Brain microvascular endothelial cell (primary cell): ENCODE measurements around the gene EZH2.

Experiments
- DNase-seq: peaks from one replicate; pipeline ENCODE4 v3.0.0-alpha.2; 2020
- H3K27ac ChIP-seq: fragments of 250-450 bp; sonication (Bioruptor Pico); 2 replicates; pipeline ENCODE4 v1.5.1; 2020; ENCODE audit warnings: mild to moderate bottlenecking, moderate library complexity
- H3K27me3 ChIP-seq: fragments of 250-450 bp; sonication (Bioruptor Pico); replicated peaks from 2 replicates; pipeline ENCODE4 v1.5.1; 2020; ENCODE audit warnings: mild to moderate bottlenecking
- H3K36me3 ChIP-seq: fragments of 250-450 bp; sonication (Bioruptor Pico); replicated peaks from 2 replicates; pipeline ENCODE4 v1.5.1; 2020; ENCODE audit warnings: mild to moderate bottlenecking
- H3K4me3 ChIP-seq: 2 replicates; pipeline ENCODE4 v1.5.1; 2011; ENCODE audit warnings: low read depth, mild to moderate bottlenecking, control low read depth, low read length, moderate library complexity
- in situ Hi-C: cut with HindIII; loops from 2 replicates; pipeline ENCODE4 v1.10.0; 2017; ENCODE audit warnings: low sequenced_read_pairs, low pct_ligation_motif_present
- TF ChIP-seq, protein P1 (sequence below): IDR thresholded peaks from 2 replicates; pipeline ENCODE4 v1.5.1; 2011; ENCODE audit warnings: low read depth, mild to moderate bottlenecking, moderate library complexity, low read length, control low read depth, inconsistent platforms; ENCODE audit errors: missing control alignments

Gene EZH2

DNA sequence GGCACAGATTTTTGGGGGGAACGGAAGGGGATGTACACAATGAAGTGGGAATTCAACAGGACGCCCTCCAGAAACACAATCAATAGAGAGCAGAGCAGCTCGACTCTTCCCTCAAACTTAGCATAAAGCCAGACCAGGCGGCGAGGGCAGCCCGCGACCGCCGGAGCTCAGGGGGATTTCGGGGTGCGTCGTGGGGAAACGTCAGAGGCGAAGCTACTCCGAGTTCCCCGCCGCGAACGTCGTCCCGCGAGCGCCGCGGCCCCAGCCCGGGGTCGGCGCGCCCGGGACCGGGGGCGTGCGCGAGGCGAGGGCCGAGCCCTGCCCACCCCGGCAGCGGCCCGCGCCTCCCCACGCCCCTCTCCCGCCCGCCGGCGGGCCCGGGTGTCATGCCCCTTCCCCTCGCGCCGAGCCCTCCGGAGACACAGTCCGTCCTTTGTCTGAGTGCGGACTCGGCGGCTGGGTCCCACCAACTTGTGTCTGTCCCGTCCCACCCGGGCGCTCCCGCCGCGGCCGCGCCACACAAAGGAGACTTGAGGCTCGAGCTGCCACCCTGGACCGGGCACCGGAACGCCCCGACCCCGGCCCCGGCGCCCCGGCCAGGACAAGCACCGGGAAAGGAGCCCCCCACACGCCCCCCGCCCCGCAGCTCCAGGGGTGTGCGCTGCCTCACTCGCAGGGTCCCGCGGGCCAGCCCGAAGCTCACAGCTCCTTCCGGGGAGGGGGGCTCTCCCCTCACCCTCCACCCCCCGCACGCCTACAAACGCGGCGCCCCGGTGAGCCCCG, 634 bp downstream of the EZH2 start:
- in situ Hi-C loops = no loop called here
- TF ChIP-seq, protein P1, sequence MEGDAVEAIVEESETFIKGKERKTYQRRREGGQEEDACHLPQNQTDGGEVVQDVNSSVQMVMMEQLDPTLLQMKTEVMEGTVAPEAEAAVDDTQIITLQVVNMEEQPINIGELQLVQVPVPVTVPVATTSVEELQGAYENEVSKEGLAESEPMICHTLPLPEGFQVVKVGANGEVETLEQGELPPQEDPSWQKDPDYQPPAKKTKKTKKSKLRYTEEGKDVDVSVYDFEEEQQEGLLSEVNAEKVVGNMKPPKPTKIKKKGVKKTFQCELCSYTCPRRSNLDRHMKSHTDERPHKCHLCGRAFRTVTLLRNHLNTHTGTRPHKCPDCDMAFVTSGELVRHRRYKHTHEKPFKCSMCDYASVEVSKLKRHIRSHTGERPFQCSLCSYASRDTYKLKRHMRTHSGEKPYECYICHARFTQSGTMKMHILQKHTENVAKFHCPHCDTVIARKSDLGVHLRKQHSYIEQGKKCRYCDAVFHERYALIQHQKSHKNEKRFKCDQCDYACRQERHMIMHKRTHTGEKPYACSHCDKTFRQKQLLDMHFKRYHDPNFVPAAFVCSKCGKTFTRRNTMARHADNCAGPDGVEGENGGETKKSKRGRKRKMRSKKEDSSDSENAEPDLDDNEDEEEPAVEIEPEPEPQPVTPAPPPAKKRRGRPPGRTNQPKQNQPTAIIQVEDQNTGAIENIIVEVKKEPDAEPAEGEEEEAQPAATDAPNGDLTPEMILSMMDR = no peak
- H3K36me3 ChIP-seq = no peaks in the 10 kb centered on the region
- no peak for DNase-seq
- peak overlapping the region; percentile 74 for H3K4me3 ChIP-seq
- H3K27me3 ChIP-seq = no peaks in the 10 kb centered on the region
- H3K27ac ChIP-seq = peak overlapping the region; percentile 31

DNA sequence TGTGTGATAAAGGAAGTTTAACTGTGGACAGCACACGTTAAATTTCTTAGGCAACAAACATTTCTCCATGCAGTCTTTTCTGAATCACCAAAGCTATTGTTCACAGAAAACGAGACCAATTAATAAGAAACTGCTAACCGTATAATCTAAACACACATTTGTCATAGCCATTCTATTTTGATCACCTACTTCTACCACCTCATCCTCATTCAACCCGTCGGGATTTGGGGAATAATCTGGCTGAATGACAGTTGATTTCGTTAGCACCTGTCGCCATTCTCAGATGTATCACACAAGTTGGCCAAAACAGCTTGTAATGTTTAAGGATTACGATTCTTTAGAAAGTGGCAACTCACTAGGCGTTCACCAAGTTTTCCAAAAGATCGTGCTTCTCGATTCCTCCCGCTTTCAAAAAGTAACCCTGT, 1.2 kb downstream of the EZH2 start:
- TF ChIP-seq, protein P1 = no peak
- in situ Hi-C loops = no loop called here
- H3K4me3 ChIP-seq = peak overlapping the region; percentile 74
- no peak for DNase-seq
- H3K27me3 ChIP-seq = no peaks in the 10 kb centered on the region
- no peak overlapping the region for H3K27ac ChIP-seq
- no peaks in the 10 kb centered on the region for H3K36me3 ChIP-seq

DNA sequence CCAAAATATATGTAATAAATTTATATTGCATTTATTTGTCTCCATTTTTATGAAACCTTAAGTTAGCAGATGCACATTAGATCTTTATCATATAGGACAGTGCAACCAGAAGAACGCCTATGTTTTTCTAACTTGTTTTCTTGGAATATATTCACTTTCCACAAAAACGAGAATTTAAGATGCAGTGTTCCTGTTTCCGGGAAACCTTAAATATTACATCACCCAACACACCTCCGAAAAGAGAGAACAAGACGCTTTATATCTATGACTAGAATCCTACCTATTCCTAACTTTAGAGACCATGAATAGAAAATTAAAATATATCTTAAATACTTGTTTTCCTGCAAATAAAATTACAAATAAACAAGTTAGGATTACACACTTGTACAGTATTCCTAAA, 1.9 kb downstream of the EZH2 start:
- Histone ChIP-seq H3K27ac (no peak overlapping the region), H3K4me3 (no peak overlapping the region), H3K36me3 (no peaks in the 10 kb centered on the region), H3K27me3 (no peaks in the 10 kb centered on the region)
- TF ChIP-seq, protein P1 = no peak
- DNase-seq = no peak
- in situ Hi-C loops = no loop called here

DNA sequence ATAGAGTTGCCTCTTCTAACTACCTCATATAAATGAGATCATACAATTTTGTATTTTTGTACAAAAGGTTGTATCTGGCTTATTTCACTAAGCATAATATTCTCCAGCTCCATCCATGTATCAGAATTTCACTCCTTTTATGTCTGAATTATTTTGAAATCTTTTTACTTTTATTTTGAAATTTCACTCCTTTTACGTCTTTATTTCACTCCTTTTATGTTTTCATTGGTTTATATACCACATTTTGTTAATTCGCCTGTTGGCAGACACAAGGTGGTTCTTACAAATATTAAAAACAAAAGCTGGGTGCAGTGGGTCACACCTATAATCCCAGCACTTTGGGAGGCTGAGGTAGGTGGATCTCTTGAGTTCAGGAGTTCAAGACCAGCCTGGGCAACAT, 5.8 kb downstream of the EZH2 start:
- TF ChIP-seq, protein P1 = no peak
- no peak for DNase-seq
- H3K27ac ChIP-seq = no peak overlapping the region
- no peaks in the 10 kb centered on the region for H3K36me3 ChIP-seq
- no peak overlapping the region for H3K4me3 ChIP-seq
- H3K27me3 ChIP-seq = no peaks in the 10 kb centered on the region
- in situ Hi-C loops = no loop called here

DNA sequence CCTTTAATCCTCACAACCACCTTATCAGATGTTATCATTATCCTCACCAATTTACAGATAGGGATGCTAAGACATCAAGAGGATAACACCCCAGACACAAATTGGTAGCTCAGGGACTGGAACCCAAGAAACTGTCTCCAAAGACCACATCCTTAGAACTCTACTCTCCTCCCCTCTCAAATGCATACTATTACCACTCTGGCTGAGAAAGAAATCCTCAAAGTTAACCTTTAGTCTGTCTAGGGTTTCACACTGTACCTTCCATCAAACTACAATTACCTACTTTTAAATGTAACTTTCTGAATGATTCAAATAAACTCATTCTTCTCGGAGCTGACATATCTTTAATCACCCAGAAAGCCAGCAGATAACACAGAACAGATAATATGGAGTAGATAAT, 6.6 kb downstream of the EZH2 start:
- TF ChIP-seq, protein P1 = no peak

DNA sequence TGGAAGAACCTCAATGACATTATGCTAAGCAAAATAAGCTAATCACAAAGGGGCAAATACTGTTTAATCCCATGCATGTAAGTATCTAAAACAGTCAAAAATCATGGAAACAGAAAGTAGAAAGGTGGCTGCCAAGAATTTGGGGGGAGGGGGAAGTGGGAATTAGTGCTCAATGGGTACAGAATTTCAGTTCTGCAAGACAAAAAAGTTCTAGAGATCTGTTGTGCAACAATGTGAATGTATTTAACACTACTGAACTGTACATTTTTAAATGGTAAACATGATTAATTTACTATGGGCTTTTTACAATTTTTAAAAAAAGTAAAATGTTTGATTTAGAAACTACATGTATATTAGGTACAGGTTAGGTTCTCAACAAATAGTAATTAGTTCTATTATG, 11.9 kb downstream of the EZH2 start:
- no peak for DNase-seq
- H3K4me3 ChIP-seq = no peak overlapping the region
- H3K36me3 ChIP-seq = no peaks in the 10 kb centered on the region
- TF ChIP-seq, protein P1 = no peak
- H3K27ac ChIP-seq = no peak overlapping the region
- no peaks in the 10 kb centered on the region for H3K27me3 ChIP-seq
- in situ Hi-C loops = no loop called here

More for the DNA sequence above, 6.6 kb downstream of the EZH2 start:
- in situ Hi-C loops = no loop called here
- Histone ChIP-seq H3K4me3 (no peak overlapping the region), H3K36me3 (no peaks in the 10 kb centered on the region), H3K27me3 (no peaks in the 10 kb centered on the region), H3K27ac (no peak overlapping the region)
- no peak for DNase-seq
